ENCODE measurements around the gene TBC1D2.

- TF ChIP-seq CTCF (IDR thresholded peaks at IDR 0.05; ENCODE audit: low read depth, low read length) (no peak), EZH2phosphoT487 (IDR thresholded peaks at IDR 0.05; ENCODE audit: low read depth) (no peak)
Observed at GRCh38 chr9:98203153-98203552, 52.3 kb downstream of the TBC1D2 start.
